HG02884 (cell line): Measurements from ENCODE around the gene AHDC1.
"Not testable (repeated sequence)": the region's sequence is repeated elsewhere in the genome, so short reads cannot be mapped to it uniquely, and the experiment has no call there.

Experiments used
- ATAC-seq: cut with Tn5 transposase; IDR thresholded peaks from one replicate; pipeline ENCODE4 v1.9.1; 2021; ENCODE audit warnings: mild to moderate bottlenecking, moderate library complexity; ENCODE audit not compliant: unreplicated experiment

The AHDC1 gene

DNA sequence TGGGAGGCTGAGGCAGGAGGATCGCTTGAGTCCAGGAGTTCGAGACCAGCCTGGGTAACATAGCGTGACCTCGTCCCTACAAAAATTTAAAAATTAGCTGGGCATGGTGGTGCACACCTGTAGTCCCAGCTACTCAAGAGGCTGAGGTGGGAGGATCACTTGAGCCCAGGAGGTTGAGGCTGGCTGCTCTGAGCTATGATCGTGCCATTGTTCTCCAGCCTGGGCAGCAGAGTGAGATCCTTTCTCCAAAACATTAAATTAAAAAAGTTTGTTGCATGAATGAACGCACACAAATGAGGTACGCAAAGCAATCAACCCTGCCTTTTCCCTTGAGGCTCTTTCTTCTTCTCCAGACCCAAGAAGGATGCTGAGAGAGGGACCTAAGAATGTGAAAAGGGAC lies 50.1 kb downstream of the AHDC1 start:
- ATAC-seq, result not testable (repeated sequence)

DNA sequence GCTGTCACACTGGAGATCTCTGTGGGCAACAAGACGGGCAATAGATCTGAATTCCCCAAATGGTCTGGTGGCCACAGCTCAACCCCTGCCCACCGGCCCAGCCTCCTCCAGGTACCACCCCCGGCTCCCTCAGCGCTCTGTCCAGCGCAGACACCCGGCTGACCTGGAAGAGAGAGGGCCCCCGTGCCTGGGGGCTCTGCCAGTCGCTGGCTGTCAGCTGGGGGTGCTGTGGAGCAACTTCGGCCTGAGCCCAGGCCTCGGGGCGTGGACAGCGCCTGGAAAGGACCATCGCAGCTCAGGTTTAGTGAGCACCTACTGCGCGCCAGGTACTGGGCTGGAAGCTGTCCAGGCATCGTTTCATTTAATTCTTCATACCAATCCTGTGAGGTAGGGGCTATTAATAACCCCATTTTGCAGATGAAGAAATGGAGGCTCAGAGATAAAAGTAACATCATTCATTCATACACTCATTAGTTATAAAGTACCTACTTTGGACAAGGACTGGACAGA lies 51.0 kb downstream of the AHDC1 start:
- ATAC-seq, result no peak

DNA sequence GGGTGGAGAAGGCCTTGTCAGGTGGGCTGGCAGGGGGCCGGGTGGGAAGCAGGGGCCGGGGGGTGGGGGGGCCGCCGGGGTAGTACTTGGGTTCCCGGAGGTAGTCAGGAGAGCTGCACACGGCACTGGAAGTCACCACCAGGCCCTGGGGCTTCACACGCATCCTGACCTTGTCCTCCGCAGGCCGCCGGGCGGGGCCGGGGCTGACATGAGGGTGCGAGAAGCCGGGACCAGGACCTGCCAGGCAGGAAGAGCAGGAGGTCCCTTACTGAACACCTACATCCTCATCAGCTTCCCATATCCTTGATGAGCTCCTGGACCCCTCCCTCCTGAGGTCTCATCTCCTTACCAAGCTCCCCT lies 52.0 kb downstream of the AHDC1 start:
- ATAC-seq, result no peak

DNA sequence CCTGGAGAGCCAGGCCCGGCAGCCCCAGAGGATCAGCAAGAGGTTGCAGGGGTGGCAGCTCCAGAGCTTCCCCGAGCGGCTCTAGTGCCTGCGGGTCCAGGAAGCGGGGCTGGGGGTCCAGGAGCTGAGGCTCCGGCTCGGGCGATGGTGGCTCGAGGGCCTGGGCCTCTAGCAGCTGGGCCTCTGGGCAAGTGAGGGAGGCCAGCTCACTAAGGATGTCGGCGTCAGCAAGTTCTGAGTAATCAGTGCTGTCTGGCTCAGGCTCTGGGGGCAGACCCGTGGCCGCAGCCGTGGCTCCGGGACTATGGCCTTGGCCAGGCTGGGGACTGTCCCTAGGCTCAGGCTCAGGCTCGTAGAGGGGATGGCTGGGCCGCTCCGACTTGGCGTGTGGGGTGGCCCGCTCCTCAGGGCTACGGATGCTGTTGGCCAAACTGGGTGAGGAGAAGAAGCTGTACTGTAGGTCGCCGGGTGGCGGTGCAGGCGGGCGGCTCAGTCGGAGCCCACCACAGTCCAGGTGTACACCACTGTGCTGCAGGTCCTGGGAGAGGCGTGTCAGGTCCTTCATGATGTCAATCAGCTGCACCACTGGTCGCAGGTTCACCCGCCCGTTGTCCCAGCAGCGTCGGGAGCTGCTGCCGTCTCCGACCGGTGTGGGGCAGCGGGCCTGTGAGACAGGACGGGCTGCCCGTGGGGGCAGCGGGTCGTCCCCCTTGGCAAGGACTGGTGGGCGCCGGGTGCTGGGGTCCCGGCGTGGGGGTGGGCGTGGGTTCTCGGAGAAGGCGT lies 52.6 kb downstream of the AHDC1 start:
- ATAC-seq, result no peak

DNA sequence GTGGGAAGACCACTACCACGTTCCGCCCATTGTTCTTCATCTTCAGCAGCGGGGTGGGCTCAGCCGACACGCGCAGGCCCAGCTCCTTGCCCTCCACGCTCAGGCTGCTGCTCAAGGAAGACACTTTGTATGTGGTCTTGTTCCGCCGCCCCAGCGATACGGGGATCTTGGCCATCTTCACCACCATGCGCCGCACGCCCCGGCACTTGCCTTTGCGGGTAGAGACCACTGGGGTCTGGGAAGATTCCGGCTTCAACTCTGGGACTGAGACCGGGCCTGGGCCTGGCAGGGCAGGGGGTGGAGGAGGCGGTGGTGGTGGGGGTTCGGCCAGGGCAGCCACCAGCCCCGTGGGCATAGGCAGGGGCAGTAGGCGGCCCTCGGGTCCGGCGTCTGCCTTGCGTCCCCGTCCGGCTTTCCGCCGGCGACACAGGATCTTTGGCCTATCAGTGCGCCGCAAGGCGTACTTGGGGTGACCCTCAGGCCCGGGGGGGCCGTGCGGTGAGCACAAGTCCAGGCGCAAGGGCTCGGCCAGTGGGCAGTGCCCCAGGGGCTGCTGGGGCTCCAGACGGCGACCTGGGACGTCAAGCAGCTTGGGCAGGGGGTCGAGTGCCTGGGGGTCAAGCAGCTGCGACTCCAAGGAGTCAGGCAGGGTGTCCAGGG lies 53.3 kb downstream of the AHDC1 start:
- no peak for ATAC-seq

DNA sequence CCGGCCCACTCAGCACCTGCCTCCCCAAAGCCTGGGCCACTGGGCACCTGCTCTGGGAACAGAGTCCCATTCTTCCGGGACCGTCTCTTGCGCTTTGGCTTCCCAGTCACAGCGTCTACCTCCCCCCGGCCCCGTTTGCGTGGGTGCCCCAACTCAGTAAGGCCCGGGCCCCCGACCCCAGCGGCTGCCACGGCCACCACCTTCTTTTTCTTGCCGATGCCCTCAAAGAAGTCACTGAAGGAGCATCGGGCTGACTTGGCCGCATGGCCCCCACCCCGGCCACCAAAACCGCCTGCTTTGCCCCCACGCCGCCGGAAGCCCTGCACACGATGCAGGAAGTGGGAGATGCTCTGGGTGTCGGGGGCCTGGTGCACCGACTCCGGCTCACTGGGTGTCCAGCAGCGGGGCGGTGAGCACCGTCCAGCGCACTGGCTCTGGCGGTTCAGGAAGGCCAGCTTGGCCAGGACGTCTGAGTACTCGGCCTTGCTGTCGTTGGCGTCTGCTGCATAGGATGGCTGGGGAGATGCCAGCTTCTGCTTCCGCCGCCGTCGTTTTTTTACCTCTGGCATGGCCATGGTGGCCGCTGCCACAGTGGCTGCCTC lies 54.0 kb downstream of the AHDC1 start:
- no peak for ATAC-seq

DNA sequence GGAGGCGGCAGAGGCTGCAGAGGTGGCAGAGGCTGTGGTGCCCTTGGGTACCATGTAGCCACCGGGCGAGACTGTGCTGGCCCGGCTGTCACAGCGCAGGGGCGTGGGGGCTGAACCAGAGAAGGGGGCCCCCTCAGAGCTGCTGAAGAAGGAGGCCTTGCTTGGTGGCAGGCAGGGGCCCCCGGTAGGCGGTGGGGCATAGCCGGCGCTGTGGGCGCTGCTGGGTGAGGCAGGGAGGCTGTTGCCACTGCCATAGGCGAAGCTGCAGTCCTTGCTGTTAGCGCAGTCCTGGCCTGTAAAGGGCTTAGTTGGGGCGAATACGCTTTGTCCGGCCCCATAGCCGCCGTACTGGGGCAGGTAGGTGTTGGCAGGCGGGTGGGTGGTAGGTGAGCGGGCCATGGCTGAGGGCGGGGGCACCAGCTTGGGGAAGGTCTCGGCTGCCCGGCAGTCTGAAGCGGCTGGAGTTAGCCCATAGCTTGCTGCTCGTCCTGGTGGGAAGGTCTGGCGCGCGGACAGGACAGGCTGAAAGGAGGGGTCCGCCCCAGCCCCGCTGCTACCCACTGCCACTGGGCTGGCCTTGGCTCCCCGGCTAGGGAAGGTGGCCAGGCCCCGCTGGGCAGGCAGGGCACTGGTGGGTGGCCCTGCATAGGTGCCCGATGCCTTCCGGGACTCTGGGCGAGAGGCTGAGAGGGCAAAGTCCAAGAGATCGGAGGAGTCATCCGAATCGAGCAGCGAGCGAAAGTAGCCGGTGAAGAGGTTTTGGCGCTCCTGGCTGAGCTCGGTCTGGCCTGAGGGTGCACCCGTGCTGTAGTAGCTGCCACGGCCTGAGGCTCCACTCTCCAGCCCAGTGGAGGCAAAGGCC lies 54.9 kb downstream of the AHDC1 start:
- ATAC-seq, result no peak

DNA sequence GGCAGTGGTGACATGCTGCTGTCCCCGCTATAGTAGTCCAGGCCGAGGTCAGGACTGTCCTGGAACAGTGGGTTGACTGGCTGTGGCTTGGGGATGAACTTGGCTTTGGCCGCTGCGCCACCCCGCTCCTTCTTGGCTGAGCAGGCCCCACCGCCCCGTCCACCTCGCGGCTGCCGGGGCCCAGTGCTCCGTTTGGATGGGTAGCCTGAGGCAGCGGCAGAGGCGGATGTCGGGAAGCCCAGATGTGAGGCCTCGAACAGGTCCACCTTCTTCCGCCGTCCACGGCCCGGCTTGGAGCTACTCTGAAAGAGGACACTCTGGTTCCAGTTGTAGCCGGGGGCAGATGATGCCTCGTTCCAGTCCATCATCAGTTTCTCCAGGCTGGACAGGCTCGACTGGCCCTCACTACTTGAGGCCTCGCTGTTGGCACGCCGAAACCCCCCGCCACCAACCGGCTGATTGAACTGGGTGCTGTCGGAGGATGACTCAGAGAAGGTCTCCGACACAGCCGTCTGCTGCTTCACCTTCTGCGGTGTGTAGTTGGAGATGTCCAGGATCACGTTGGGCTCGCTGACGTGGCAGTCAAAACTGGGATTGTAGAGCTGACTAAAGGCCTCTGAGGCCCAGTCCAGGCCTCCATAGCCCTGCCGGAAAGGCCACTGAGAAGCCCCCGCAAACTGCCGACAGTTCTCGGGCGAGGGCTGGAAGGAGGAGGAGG lies 55.6 kb downstream of the AHDC1 start:
- ATAC-seq, result no peak

DNA sequence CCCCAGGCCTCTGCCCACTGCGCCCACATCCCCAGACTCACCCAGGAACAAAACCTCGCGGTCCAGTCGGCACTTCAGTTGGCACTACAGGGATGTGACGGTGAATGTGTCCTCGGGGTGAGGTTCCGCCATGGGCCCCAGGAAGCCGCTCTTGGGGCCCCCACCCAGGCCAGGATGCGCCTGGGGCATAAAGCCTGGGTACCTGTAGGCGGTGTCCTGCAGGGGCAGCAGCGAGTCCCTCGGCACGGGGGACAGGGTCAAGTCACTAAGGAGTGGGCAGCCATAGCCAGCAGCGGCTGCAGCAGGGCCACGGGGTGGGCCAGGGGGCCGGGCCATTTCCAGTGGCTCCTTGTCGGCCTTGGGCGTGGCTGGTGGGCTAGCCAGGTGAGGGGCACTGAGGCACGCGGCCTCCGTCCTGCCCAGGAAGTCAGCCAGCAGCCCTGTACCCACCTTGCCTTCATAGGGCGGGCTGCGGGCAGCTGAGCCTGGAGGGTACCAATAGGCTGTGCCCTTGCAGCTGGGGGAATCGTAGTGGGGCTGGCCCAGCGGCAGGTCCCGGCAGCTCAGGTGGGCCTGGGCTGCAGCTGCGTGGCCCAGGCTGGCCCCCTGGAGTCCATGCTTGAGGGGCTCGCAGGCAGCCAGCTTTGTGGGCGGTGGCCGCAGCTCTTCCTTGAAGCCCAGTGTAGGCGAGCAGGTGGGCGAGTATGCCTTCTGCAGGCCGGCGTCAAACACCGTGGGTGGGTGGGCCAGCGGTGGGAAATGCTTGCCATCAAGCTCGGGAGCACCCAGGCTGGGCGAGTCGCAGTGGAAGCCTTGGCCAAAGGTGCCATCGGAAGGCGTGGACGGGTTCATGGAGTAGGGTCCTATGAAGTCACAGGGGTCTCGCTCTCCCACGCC lies 56.5 kb downstream of the AHDC1 start:
- ATAC-seq, result no peak

DNA sequence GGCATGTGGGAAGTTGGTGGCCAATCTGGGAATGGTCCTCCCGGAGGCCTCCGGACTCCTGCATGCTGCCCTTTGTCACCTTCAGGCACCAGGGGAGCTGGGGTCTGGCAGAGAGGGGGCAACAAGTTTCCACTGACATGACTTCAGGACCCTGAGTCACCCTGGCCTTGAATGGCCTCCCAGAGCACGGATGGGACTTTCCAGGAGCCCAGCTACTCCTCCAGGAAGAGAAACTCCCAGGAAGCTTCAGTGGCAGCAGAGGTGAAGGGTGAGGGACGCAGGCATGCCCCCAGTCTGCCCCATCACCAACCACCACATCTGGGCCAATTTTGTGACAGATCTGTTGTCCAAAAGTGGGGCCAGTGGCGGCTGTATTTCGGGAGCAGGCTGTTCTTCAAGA lies 58.1 kb downstream of the AHDC1 start:
- ATAC-seq, result no peak

DNA sequence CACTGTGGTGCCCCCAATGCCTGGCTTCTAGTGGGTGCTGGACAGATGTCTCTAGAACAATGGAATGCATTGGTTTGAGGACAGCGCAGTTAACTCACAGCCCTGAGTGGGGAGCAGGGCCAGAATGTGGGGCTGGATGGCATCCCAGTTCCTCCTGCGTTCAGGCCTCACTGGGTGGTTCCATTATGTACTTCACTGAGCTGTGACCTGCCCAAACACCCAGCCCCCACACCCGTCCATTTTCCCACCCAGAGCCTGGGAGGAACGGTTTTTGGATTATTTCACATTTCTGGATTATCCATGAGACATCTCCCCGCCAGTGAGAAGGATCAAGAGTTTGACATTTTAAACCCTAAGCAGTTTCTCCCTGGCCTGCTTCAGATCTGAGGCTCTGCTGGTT lies 58.7 kb downstream of the AHDC1 start:
- no peak for ATAC-seq

DNA sequence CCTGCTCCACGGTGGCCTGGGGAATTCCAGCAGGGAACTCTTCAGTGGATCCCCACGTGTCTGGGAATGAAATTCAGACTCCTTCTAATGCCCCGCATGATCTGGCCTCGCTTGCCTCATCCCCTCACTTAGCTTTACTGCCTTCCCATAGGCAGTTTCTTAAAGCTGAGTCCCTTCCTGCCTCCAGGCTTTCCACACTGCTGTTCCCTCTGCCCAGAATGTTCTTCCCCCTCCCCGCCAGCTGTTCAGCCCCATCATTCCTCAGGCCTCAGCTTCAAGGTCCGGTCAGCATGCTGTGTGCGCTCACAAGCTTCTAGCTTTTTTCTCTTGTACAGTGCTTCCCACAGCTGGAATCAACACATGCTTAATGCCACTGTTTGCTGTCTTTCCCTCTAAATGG lies 59.1 kb downstream of the AHDC1 start:
- no peak for ATAC-seq

DNA sequence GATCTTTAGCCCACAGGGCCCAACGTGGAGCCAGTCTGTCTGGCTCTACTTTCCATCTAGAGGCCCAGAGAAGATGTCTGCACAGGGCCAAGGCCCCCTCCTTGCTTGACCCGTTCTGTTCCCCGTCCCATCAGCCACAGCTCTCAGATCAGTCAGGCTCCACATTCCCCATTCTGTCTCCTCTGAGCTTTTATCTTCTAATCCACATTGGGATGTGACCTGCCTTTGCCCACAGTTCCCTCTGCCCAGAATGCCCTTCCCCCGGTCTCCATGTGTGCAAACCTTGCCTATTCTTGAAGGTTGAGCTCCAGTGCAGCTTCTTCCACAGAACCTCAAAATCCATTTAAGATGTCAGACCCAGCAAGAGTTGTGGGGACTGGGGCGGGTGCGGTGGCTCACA lies 60.7 kb downstream of the AHDC1 start:
- no peak for ATAC-seq

DNA sequence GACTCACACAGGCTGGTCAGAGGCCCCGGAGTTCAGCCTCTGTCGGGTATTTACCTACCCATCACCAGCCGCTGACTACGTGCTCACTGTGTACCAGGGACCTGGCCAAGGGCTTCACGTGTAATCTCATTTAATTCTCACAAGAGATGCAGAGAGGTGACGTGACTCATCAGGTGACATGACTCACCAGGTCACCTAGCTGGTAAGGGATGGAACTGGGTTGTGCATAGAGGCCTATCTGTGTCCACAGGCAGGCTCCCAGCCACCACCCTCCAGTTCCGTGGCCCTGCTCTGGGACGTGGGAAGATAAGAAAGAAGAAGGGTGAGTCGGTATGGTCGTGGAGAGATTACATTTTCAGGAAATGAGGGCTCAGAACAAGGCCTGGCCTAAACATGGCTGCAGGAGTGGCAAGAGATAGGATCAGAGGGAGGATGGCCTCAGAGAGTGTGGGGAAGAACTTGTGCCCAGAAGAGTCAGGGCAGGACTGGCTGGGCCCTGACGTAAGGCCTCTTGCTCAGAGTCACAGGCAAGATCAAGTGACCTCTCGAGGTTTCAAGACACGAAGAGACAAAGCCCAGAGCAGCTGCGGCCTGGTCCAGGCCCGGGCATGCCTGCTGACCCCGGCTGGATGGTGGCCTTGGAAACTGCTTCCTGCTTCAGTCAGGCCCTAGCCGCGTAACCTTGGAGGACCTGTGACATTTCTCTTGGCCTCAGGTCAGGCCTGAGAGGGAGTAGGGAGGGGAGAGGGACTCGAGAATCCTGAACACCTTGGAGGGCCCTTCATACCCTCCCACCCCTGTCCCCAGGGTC lies 61.3 kb downstream of the AHDC1 start:
- ATAC-seq, result no peak

DNA sequence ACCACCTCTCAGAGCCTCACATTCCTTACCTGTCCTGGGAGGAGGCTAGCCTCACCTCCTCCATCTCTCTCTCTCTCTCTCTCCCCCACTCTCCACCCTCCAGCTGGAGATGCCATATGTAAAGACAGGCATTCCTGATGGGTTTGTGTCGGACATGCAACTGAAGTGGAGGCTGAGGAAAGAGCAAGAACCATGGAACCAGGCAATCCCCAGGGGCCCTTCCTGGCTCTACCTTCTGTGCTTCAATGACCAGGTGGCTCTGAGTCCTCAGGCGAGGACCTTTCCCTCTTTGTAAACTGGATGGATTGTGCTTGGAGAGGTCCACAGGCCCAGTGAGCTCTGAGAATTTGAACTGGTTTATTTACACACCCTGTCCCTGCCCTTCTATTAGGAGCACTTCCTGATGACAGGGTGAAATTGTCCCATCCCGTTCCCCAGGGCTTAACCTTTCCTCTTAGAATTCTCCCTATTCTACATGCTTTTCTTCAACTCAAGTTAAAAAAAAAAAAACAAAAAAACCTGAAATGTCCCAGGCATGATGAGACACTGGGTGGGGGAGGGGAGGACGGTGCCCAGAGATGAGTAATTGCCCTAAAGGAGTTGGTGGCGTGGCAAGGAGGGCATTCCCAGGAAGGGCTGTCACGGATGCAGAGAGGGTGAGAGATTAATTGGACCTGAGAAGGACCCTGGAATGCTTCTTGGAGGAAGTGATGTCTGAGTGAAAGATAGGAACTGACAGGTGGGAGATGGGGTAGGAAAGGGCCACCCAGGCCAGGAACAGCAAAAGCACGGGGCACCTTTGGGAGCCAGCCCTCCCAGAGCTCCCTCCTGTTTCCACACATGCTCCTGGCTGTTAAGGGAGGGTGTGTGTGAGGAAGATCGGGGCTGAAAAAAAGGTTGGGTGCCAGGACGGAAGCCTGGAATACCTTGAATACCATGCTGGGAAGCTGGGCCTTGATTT lies 63.8 kb downstream of the AHDC1 start:
- no peak for ATAC-seq

DNA sequence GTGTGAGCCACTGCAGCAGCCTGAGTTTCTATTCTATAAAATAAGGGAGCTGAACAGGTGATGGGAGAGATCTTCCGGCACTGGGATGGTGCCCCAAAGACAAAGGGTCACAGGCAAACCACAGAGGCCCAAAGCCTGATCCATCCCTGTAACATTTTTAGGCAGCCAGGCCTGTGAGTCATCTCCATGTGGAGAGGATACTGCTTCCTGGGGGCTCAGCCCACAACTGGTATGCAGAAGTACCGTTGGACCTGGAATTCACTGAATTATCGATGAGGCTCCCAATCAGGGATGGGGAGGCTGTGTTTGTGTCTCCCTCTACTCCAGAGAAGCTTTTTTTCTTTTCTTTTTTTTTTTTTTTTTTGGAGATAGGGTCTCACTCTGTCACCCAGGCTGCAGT lies 65.2 kb downstream of the AHDC1 start:
- ATAC-seq, result no peak

DNA sequence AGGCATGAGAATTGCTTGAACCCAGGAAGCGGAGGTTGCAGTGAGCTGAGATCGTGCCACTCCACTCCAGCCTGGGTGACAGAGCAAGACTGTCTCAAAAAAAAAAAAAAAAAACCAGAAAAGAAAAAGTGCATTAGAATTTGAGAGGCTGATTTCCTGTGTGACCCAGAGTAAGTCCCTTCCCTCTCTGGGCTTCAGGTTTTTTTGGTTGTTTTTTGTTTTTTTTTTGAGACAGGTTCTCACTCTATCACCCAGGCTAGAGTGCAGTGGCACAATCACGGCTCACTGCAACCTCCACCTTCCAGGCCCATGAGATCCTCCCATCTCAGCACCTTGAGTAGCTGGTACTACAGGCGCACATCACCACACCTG lies 65.7 kb downstream of the AHDC1 start:
- ATAC-seq, result not testable (repeated sequence)

DNA sequence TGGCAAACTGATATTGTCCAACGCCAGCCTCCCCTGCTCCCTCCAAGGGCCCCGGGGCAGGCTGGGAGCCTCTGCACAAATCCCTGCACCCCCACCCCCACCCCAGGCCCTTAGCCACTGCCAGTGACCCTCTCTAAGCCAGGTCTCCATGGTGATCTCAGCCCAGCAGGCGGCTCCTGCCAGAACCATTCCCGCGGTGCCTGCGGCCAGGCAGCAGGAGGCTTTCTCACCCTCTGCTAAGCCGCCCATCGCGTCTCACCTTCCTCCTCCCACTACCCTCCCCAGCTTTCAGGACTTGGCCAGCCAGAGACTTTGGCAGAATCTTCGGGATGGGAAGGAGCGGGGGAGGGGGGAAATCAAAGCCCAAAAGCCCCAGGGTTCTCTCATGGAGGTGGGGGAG lies 67.2 kb downstream of the AHDC1 start:
- ATAC-seq, result no peak
